MCF 10A (cell line): ENCODE measurements around the gene TMIGD1. TPM values are rescaled to one million over a fixed set of nuclear protein-coding genes. Genes with fewer than 3 reads are reported as not detected.
A peak's percentile ranks its signal among the peaks of the same experiment; 100 is the strongest.

Source experiments
- BruUV-seq: library from RNA; stranded (reverse); fragments of 400-500 nt; replicated peaks from 2 replicates; lab custom pipeline; 2021; lab: Mats Ljungman, UMichigan
- CTCF ChIA-PET: fragments of 300-600 bp; sonication (Branson Sonifier 250); formaldehyde crosslinking; extraction: SDS; loops from one replicate; lab custom pipeline; 2021; ENCODE audit warnings: antibody characterized with exemption, inconsistent platforms; lab: Yijun Ruan, JAX
- POLR2A ChIA-PET: fragments of 300-600, 350-650 bp; sonication (Branson Sonifier 250); formaldehyde crosslinking; extraction: SDS; loops from one replicate; lab custom pipeline; 2020; ENCODE audit warnings: antibody characterized with exemption, inconsistent platforms; lab: Yijun Ruan, JAX
- DNase-seq: peaks from one replicate; pipeline ENCODE4 v3.0.0-alpha.2; 2018; ENCODE audit not compliant: unreplicated experiment
- H3K27ac Mint-ChIP-seq: one replicate; pipeline ENCODE4 v1.8.0; 2022; ENCODE audit warnings: mild to moderate bottlenecking, low read depth, mixed read lengths; ENCODE audit not compliant: unreplicated experiment
- H3K27me3 Mint-ChIP-seq: one replicate; pipeline ENCODE4 v1.8.0; 2022; ENCODE audit warnings: mixed read lengths; ENCODE audit not compliant: insufficient read depth, unreplicated experiment
- H3K36me3 Mint-ChIP-seq: one replicate; pipeline ENCODE4 v1.8.0; 2022; ENCODE audit warnings: mild to moderate bottlenecking, moderate library complexity, mixed read lengths; ENCODE audit not compliant: insufficient read depth, unreplicated experiment
- H3K4me1 Mint-ChIP-seq: one replicate; pipeline ENCODE4 v1.8.0; 2022; ENCODE audit warnings: mixed read lengths; ENCODE audit not compliant: insufficient read depth, unreplicated experiment
- H3K4me3 Mint-ChIP-seq: one replicate; pipeline ENCODE4 v1.8.0; 2022; ENCODE audit warnings: mild to moderate bottlenecking, moderate library complexity, mixed read lengths; ENCODE audit not compliant: unreplicated experiment
- H3K9me3 Mint-ChIP-seq: one replicate; pipeline ENCODE4 v1.8.0; 2022; ENCODE audit warnings: mixed read lengths; ENCODE audit not compliant: unreplicated experiment
- intact Hi-C: fragments of 100-400 bp; cut with micrococcal nuclease; formaldehyde crosslinking; loops from 2 replicates; pipeline ENCODE4 v1.14.1; 2022
- total RNA-seq: library from RNA; stranded (reverse); gene quantifications from 2 replicates; pipeline ENCODE4 v1.2.3, GENCODE V29; 2022
- TF ChIP-seq, protein P1 (sequence below): fragments of 200-600 bp; IDR thresholded peaks from one replicate; pipeline ENCODE4 v1.8.0; 2022; ENCODE audit warnings: antibody characterized with exemption, mild to moderate bottlenecking; ENCODE audit not compliant: unreplicated experiment

TMIGD1 gene
- total RNA-seq, 1 experiment from 2014 or later: not detected

DNA sequence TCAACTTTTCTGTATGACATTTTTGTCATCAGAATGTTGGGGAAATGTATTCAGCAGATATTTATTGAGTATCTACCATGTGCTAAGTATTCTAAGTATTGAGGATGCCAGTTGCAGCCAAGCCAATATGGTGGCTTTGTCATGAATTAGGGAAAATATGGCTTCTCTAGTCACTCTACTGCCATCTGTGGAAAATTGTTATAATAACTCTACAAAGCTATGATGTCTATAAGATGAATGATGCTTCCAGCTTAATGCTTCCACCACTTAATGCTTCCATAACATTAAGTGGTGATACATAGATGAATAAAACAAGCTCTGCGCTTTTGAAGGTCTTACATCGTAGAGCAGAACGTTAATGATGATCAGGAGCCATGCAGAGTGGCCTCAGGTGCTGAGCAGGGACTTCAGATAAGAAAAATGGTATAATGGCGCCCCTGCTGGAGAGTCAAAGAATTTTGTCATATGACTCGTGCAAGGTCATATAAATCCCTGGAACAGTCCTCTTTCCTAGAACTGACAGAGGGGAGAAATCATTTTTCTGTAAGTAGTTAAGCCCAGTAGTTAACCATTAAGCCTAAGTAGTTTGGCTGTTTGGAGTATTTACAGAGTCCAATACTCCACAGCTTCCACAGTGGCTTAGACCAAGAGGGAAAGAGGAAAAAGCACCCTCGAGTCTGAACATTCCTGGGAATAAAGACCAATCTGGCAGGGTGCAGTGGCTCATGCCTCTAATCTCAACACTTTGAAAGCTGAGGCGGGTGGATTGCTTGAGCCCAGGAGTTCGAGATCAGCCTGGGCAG is 2.7 kb upstream of the TMIGD1 start:
- no peak overlapping the region for H3K27ac Mint-ChIP-seq
- intact Hi-C loops: loop anchor here (1.0 kb wide), 2 partner anchors 37 to 211 kb away; no protein-coding TSS in a partner anchor
- POLR2A ChIA-PET: interaction anchor here (0.6 to 3.0 kb wide), 4 partner anchors 42 to 232 kb away, joined by 3 to 10 read pairs (median 3); partner anchors contain the start of genes CPD and NSRP1
- BruUV-seq: no TSS peak
- CTCF ChIA-PET: interaction anchor here (0.6 to 3.2 kb wide), 25 partner anchors 9 to 682 kb away, joined by 3 to 23 read pairs (median 4); partner anchors contain the start of genes BLMH, CPD and GOSR1
- H3K36me3 Mint-ChIP-seq: no peaks in the 10 kb centered on the region
- H3K9me3 Mint-ChIP-seq: no peaks in the 10 kb centered on the region
- peaks cover 20% of the 10 kb centered on the region for H3K4me1 Mint-ChIP-seq
- TF ChIP-seq, protein P1, sequence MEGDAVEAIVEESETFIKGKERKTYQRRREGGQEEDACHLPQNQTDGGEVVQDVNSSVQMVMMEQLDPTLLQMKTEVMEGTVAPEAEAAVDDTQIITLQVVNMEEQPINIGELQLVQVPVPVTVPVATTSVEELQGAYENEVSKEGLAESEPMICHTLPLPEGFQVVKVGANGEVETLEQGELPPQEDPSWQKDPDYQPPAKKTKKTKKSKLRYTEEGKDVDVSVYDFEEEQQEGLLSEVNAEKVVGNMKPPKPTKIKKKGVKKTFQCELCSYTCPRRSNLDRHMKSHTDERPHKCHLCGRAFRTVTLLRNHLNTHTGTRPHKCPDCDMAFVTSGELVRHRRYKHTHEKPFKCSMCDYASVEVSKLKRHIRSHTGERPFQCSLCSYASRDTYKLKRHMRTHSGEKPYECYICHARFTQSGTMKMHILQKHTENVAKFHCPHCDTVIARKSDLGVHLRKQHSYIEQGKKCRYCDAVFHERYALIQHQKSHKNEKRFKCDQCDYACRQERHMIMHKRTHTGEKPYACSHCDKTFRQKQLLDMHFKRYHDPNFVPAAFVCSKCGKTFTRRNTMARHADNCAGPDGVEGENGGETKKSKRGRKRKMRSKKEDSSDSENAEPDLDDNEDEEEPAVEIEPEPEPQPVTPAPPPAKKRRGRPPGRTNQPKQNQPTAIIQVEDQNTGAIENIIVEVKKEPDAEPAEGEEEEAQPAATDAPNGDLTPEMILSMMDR: peak; percentile 67
- no peak overlapping the region for H3K4me3 Mint-ChIP-seq
- H3K27me3 Mint-ChIP-seq: no peaks in the 10 kb centered on the region
- peak; percentile 78 for DNase-seq

DNA sequence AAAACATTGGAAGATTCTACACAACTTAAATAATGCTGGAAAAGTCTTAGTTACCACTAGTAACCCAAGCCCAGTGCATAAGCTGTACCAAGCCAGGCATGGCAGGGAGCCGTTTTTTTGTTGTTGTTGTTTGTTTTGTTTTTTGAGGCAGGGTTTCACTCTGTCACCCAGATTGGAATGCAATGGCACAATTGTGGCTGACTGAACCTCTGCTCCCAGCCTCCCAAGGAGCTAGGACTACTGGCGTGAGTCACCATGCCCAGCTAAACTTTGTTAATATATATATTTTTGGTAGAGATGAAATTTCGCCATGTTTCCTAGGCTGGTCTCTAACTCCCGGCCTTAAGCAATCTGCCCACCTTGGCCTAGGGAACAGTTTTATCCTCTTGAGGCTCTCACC is 564 bp upstream of the TMIGD1 start:
- CTCF ChIA-PET: interaction anchor here (0.6 to 3.2 kb wide), 10 partner anchors 8 to 467 kb away, joined by 3 to 23 read pairs (median 4); partner anchors contain the start of gene BLMH

DNA sequence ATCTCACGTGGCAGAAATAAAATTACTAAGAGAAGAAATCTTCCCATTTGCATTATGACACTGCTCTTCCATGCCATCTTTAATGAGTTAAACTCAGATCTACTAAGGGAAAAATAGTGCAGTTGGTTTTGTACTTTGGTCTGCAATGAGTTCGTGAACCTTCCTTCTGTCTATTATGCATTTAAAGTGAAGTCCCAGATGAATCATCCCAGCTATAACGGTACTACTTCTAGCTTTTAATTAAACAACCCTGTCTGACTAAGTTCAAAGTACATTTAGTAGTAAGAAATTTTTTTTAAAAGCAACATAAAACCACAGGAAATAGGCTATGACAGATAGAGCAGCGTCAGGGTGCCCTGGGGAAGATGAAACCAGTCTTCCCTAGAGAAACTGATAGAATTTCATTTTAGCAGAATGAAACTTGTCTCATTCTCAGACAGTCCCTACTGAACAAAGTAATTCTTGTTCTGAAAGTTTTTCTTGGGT is 1.8 kb downstream of the TMIGD1 start:
- intact Hi-C loops: no loop called here
- Mint-ChIP-seq H3K4me1 (peaks cover 12% of the 10 kb centered on the region), H3K4me3 (no peak overlapping the region), H3K27me3 (no peaks in the 10 kb centered on the region), H3K9me3 (no peaks in the 10 kb centered on the region), H3K36me3 (no peaks in the 10 kb centered on the region), H3K27ac (no peak overlapping the region)
- no TSS peak for BruUV-seq
- ChIA-PET POLR2A (no interaction called here), CTCF (interaction anchor here (0.5 to 2.1 kb wide), 2 partner anchors 8 to 35 kb away, joined by 5 to 6 read pairs; no protein-coding TSS in a partner anchor)
- peak; percentile 32 for DNase-seq
- TF ChIP-seq, protein P1: no peak

More for the DNA sequence above, 564 bp upstream of the TMIGD1 start:
- H3K27me3 Mint-ChIP-seq: no peaks in the 10 kb centered on the region
- intact Hi-C loops: no loop called here
- no peaks in the 10 kb centered on the region for H3K9me3 Mint-ChIP-seq
- no peaks in the 10 kb centered on the region for H3K36me3 Mint-ChIP-seq
- peaks cover 12% of the 10 kb centered on the region for H3K4me1 Mint-ChIP-seq
- POLR2A ChIA-PET: interaction anchor here (0.7 to 3.0 kb wide), 4 partner anchors 15 to 751 kb away, joined by 3 to 10 read pairs (median 4); partner anchors contain the start of gene NSRP1
- peak; percentile 11 for DNase-seq
- no TSS peak for BruUV-seq
- H3K4me3 Mint-ChIP-seq: no peak overlapping the region
- TF ChIP-seq, protein P1: no peak
- H3K27ac Mint-ChIP-seq: no peak overlapping the region

DNA sequence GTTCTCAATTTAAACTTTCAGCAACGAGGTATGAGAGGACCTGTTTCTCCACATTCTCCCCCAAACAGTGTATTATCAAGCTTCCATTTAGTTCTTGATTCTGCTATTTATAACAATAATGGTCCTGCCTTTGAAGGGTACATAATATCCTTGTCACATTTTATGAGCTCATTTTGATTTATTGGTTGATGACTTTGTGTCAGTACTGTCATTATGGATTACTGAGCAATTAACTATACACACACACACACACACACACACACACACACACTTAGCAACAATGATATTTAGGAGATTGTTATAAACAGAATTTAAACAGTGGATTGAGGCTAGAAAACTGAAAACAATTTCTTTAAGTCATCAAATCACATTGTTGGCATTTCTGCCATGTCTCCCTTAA is 7.0 kb downstream of the TMIGD1 start:
- DNase-seq: no peak
- POLR2A ChIA-PET: interaction anchor here (0.6 to 1.9 kb wide), 2 partner anchors 32 to 473 kb away, joined by 3 to 5 read pairs; no protein-coding TSS in a partner anchor
- H3K27me3 Mint-ChIP-seq: no peaks in the 10 kb centered on the region
- no peaks in the 10 kb centered on the region for H3K36me3 Mint-ChIP-seq
- no peak overlapping the region for H3K4me3 Mint-ChIP-seq
- H3K4me1 Mint-ChIP-seq: peaks cover 1% of the 10 kb centered on the region
- BruUV-seq: no TSS peak
- intact Hi-C loops: no loop called here
- TF ChIP-seq, protein P1: no peak
- CTCF ChIA-PET: interaction anchor here (0.6 to 2.2 kb wide), 8 partner anchors 8 to 234 kb away, joined by 3 to 12 read pairs (median 4); no protein-coding TSS in a partner anchor
- no peak overlapping the region for H3K27ac Mint-ChIP-seq
- no peaks in the 10 kb centered on the region for H3K9me3 Mint-ChIP-seq
